ENCODE measurements around the gene FBXO40.

DNA sequence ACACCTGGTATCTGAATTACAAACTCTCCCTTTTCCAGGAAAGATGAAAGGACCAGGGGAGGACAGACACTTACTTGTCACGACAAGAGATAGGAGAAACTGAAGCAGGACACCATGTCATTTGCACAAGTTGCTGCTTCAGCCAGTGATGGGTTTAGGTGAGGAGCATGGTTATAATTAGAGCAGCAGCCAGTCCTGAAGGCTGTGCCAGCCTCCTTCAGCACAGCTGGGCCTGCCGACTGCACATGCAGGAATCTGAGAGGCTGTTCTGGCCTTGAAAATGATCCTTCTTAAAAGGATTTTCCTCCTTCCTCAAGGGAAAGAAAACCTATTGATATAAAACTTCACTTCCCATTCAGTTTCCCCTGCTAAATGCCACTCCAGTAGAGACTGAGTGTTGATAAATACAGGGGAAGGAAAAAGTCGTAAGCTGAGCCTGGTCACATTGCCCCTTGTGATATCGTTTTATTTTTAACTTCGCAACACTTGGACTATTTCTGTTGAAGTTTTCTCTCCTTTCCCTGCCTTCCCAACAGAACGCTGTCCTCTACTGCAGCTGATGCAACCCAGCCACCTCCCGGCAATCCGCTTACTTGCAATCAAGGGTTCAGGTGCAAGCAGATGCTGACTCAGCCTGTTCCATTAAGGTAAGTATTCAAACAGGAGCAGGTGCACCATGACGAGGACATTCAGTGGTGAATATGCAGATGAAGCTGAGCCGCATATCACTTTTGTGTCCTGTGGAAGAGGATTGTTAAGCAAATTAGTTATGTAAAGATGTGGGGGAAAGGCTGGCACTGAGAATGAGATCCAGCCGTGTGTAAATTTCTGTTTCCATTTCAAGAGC is at the start of gene FBXO40:
- TF ChIP-seq MAZ (IDR thresholded peaks at IDR 0.05; ENCODE audit: borderline replicate concordance, low read depth, low read length) (no peak), CBX8 (IDR thresholded peaks at IDR 0.05) (no peak), POLR2A (IDR thresholded peaks at IDR 0.05; ENCODE audit: low read length) (no peak)
- TF ChIP-seq, protein P1, sequence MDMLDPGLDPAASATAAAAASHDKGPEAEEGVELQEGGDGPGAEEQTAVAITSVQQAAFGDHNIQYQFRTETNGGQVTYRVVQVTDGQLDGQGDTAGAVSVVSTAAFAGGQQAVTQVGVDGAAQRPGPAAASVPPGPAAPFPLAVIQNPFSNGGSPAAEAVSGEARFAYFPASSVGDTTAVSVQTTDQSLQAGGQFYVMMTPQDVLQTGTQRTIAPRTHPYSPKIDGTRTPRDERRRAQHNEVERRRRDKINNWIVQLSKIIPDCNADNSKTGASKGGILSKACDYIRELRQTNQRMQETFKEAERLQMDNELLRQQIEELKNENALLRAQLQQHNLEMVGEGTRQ (IDR thresholded peaks at IDR 0.05), result no peak
- TF ChIP-seq, protein P2, sequence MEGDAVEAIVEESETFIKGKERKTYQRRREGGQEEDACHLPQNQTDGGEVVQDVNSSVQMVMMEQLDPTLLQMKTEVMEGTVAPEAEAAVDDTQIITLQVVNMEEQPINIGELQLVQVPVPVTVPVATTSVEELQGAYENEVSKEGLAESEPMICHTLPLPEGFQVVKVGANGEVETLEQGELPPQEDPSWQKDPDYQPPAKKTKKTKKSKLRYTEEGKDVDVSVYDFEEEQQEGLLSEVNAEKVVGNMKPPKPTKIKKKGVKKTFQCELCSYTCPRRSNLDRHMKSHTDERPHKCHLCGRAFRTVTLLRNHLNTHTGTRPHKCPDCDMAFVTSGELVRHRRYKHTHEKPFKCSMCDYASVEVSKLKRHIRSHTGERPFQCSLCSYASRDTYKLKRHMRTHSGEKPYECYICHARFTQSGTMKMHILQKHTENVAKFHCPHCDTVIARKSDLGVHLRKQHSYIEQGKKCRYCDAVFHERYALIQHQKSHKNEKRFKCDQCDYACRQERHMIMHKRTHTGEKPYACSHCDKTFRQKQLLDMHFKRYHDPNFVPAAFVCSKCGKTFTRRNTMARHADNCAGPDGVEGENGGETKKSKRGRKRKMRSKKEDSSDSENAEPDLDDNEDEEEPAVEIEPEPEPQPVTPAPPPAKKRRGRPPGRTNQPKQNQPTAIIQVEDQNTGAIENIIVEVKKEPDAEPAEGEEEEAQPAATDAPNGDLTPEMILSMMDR (IDR thresholded peaks at IDR 0.05), result no peak

All from A549 (cell line).